ENCODE data around the gene TFCP2L1.

DNA sequence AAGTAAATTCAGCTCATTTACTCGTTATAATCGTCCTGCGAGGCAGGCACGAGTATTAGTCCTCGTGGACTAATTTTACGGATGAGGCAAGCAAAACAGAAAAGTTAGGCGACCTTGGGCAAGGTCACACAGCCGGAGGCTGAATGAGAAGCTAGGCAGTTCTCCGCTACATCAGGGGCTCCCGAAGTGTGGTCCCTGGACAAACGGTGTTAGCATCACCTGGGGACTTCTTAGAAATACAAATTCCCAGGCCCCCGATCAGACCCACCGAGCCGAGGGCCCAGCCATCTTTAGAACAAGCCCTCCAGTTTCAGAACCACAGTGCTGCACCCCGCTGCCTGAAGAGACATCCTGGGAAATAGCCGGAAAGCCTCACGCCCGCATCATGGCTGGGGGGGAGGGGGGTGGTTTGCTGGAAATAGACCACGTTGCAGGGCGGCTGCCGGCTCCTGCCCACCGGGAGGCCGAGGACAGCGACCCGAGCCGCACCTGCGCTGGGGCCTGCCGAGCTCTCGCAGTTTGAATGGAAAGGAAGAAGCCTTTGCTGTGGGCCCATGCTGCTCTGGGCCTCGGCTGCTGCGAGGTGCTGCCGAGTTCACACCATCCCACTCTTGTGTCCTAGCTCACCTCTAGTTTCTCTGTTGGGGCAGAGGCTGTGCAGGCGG lies 72.2 kb downstream of the TFCP2L1 start:
- TF ChIP-seq ZNF366 (tag by site-specific recombination; conservative IDR thresholded peaks at IDR 0.05): no peak
- TF ChIP-seq ZNF561 (tag by site-specific recombination; IDR thresholded peaks at IDR 0.05; ENCODE audit: borderline replicate concordance): no peak
- TF ChIP-seq, protein P1, sequence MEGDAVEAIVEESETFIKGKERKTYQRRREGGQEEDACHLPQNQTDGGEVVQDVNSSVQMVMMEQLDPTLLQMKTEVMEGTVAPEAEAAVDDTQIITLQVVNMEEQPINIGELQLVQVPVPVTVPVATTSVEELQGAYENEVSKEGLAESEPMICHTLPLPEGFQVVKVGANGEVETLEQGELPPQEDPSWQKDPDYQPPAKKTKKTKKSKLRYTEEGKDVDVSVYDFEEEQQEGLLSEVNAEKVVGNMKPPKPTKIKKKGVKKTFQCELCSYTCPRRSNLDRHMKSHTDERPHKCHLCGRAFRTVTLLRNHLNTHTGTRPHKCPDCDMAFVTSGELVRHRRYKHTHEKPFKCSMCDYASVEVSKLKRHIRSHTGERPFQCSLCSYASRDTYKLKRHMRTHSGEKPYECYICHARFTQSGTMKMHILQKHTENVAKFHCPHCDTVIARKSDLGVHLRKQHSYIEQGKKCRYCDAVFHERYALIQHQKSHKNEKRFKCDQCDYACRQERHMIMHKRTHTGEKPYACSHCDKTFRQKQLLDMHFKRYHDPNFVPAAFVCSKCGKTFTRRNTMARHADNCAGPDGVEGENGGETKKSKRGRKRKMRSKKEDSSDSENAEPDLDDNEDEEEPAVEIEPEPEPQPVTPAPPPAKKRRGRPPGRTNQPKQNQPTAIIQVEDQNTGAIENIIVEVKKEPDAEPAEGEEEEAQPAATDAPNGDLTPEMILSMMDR (tag by site-specific recombination; IDR thresholded peaks at IDR 0.05): no peak
- TF ChIP-seq ZNF792 (tag by site-specific recombination; IDR thresholded peaks at IDR 0.05): no peak
- TF ChIP-seq ZNF518A (tag by site-specific recombination; conservative IDR thresholded peaks at IDR 0.05; ENCODE audit: low read depth): no peak
- TF ChIP-seq ZNF404 (tag by site-specific recombination; IDR thresholded peaks at IDR 0.05): no peak
